Left ventricle myocardium inferior (tissue), 1 donor: ENCODE results near the gene WDR20. TPM values are rescaled to one million over a fixed set of nuclear protein-coding genes. Genes with fewer than 3 reads are reported as not detected.
"Not testable (repeated sequence)": the region's sequence is repeated elsewhere in the genome, so short reads cannot be mapped to it uniquely, and the experiment has no call there.

ENCODE experiments used
- DNase-seq: peaks from one replicate; pipeline ENCODE4 v3.0.0-alpha.2; 2020
- H3K27ac ChIP-seq: fragments of 200-600 bp; replicated peaks from 2 replicates; pipeline ENCODE4 v1.8.0; 2021
- H3K27me3 ChIP-seq: fragments of 200-600 bp; 2 replicates; pipeline ENCODE4 v1.8.0; 2021; ENCODE audit warnings: low read depth
- H3K36me3 ChIP-seq: fragments of 200-600 bp; 2 replicates; pipeline ENCODE4 v1.8.0; 2021
- H3K4me1 ChIP-seq: fragments of 200-600 bp; 2 replicates; pipeline ENCODE4 v1.8.0; 2021
- H3K4me3 ChIP-seq: fragments of 200-600 bp; 2 replicates; pipeline ENCODE4 v1.8.0; 2021; ENCODE audit warnings: mild to moderate bottlenecking, moderate library complexity
- H3K9me3 ChIP-seq: fragments of 200-600 bp; replicated peaks from 2 replicates; pipeline ENCODE4 v1.8.0; 2021
- intact Hi-C: fragments of 100-400 bp; cut with micrococcal nuclease; formaldehyde crosslinking; loops from one replicate; pipeline ENCODE4 v1.11.0; 2022
- total RNA-seq: library from RNA; stranded (reverse); fragmentation: NEBNext Ultra II Directional; extraction: Animal tissue kit (Norgen Biotek cat#: 25700); gene quantifications from one replicate; pipeline ENCODE4 v1.2.1, GENCODE V29; 2021
- TF ChIP-seq, protein P1 (sequence below): fragments of 200-600 bp; IDR thresholded peaks from 2 replicates; pipeline ENCODE4 v1.8.0; 2021; ENCODE audit warnings: antibody characterized with exemption, mild to moderate bottlenecking, borderline replicate concordance
- donor health status: DM: no; HTN: yes; CAD: no; lungs with severe emphysema.

WDR20 gene
- total RNA-seq, 1 donor from 2014 or later = 20.9 TPM

DNA sequence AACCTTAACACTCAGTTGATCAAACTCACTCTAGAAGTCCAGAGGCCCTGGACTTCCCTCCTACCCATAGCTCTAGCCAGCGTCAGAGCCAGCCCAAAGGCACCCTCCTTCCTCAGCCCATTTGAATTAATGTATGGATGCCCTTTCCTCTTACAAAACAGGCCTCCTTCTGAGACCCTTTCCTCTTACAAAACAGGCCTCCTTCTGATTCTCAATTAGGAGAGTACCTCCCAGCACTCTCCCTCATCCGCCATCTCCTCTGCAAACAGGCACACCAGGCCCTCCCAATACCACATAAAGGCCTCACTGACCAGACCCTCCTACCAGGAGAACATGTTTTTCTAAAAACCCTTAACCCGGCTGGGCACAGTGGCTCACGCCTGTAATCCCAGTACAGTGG is 99.5 kb downstream of the WDR20 start:
- TF ChIP-seq, protein P1, sequence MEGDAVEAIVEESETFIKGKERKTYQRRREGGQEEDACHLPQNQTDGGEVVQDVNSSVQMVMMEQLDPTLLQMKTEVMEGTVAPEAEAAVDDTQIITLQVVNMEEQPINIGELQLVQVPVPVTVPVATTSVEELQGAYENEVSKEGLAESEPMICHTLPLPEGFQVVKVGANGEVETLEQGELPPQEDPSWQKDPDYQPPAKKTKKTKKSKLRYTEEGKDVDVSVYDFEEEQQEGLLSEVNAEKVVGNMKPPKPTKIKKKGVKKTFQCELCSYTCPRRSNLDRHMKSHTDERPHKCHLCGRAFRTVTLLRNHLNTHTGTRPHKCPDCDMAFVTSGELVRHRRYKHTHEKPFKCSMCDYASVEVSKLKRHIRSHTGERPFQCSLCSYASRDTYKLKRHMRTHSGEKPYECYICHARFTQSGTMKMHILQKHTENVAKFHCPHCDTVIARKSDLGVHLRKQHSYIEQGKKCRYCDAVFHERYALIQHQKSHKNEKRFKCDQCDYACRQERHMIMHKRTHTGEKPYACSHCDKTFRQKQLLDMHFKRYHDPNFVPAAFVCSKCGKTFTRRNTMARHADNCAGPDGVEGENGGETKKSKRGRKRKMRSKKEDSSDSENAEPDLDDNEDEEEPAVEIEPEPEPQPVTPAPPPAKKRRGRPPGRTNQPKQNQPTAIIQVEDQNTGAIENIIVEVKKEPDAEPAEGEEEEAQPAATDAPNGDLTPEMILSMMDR = no peak
- Histone ChIP-seq H3K4me1 (peaks cover 7% of the 10 kb centered on the region), H3K9me3 (no peaks in the 10 kb centered on the region), H3K4me3 (no peak overlapping the region), H3K27ac (no peak overlapping the region), H3K36me3 (no peaks in the 10 kb centered on the region), H3K27me3 (no peaks in the 10 kb centered on the region)
- DNase-seq = no peak
- intact Hi-C loops = loop anchor here (5.0 kb wide), 1 partner anchor 73 kb away; no protein-coding TSS in a partner anchor

DNA sequence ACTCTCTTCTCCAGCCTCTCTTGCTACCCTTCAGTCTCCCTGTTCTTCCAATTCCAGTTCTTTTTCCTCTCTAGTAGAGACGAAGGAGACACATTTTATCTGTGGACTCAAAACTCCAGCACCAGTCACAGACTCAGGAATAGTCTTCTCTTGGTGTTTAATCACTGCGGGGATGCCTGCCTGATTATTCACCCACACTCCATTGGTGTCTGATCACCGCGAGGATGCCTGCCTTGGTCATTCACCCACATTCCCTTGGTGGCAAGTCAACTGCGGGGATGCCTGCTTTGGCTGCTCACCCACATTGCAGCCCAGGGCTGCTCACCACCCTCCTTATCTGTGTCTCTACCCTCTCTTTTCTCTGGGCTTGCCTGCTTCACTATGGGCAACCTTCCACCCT is 100.8 kb downstream of the WDR20 start:
- H3K27ac ChIP-seq, H3K4me1 ChIP-seq, H3K4me3 ChIP-seq, DNase-seq, H3K36me3 ChIP-seq, H3K9me3 ChIP-seq, H3K27me3 ChIP-seq, intact Hi-C loops: not testable (repeated sequence)

DNA sequence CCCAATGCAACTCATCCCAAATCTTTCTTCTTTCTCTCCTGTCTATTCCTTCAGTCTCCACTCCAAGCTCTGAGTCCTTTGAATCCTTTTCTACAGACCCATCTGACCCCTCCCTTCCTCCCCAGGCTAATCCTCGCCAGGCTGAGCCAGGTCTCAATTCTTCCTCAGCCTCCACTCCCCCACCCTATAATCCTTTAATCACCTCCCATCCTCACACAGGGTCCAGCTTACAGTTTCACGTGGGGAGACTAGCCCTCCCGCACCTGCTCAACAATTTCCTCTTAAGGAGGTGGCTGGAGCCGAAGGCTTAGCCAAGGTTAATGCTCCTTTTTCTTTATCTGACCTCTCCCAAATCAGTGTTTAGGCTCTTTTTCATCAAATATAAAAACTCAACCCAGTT is 101.5 kb downstream of the WDR20 start:
- DNase-seq = no peak
- Histone ChIP-seq H3K4me1 (no peaks in the 10 kb centered on the region), H3K27me3 (no peaks in the 10 kb centered on the region), H3K36me3 (no peaks in the 10 kb centered on the region), H3K27ac (no peak overlapping the region), H3K9me3 (no peaks in the 10 kb centered on the region), H3K4me3 (no peak overlapping the region)
- TF ChIP-seq, protein P1 = no peak
- intact Hi-C loops = no loop called here

DNA sequence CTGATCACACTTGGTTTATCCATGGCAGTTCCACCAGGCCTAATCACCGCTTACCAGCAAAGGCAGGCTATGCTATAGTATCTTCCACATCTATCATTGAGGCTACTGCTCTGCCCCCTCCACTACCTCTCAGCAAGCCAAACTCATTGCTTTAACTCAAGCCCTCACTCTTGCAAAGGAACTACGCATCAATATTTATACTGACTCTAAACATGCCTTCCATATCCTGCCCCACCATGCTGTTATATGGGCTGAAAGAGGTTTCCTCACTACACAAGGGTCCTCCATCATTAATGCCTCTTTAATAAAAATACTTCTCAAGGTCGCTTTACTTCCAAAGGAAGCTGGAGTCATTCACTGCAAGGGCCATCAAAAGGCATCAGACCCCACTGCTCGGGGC is 104.1 kb downstream of the WDR20 start:
- H3K27ac ChIP-seq, intact Hi-C loops, H3K9me3 ChIP-seq, H3K27me3 ChIP-seq, H3K36me3 ChIP-seq, H3K4me1 ChIP-seq, DNase-seq, H3K4me3 ChIP-seq: not testable (repeated sequence)

DNA sequence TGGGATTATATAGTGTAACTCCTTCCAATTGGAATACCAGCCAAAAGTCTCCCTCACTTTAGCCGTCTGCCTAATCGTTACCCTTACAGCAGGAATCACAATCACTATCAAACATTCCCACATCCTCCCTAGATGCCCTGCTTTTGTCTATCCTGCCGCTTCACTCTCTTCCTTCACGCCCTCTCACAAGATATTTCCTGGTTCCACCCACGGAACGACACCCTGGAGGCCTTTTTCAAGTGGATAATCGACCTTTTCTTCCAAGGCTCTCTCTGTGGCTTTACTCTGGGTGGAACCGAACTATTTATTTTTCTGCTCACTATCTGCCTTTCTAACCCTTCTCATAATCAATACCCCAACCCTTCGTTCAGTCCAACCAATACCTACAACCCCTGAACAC is 106.4 kb downstream of the WDR20 start:
- intact Hi-C loops = no loop called here
- DNase-seq = no peak
- Histone ChIP-seq H3K27me3 (no peaks in the 10 kb centered on the region), H3K27ac (no peak overlapping the region), H3K36me3 (peaks cover 6% of the 10 kb centered on the region), H3K4me3 (no peak overlapping the region), H3K9me3 (no peaks in the 10 kb centered on the region), H3K4me1 (no peaks in the 10 kb centered on the region)
- TF ChIP-seq, protein P1 = no peak

DNA sequence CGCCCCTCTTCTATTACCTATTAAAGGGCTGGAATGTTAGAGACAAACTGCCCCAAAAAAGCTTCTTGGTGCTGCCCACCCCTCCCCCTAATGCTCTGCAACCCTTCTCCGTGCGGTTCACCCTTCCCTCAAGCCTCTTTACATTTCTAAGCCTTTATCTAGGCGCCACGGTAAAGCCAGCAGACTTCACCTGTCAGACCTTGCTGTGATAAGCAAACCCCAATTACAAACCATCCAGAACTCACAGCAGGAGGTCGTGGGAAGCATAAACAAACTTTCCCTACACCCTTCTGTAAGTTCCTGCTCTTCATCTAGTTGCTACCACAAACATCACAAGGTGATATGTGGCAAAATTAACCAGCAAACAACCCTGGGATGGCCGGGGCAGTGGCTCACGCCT is 108.4 kb downstream of the WDR20 start:
- no peaks in the 10 kb centered on the region for H3K27me3 ChIP-seq
- peaks cover 6% of the 10 kb centered on the region for H3K36me3 ChIP-seq
- no peaks in the 10 kb centered on the region for H3K9me3 ChIP-seq
- intact Hi-C loops = no loop called here
- H3K27ac ChIP-seq = no peak overlapping the region
- TF ChIP-seq, protein P1 = no peak
- no peak overlapping the region for H3K4me3 ChIP-seq
- no peak for DNase-seq
- peaks cover 3% of the 10 kb centered on the region for H3K4me1 ChIP-seq

DNA sequence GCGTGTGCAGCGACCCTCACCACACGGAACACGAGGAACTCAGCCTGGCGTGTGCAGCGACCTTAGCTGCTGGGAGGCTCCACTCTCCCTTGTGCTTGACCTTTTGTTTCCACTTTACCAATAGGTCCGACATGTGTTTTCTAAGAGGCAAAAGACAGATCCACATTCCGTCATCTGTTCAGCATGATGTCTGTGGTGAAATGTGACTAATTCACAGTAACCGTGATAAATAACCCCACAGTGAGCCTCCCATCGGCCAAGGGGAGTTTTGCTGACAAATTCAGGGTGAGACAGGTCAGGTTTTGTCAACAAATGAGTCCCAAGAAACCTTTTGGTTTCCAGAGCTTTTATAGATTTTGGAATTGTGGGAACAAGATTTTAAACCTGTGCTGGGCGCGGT is 109.3 kb downstream of the WDR20 start:
- Histone ChIP-seq H3K27me3 (no peaks in the 10 kb centered on the region), H3K4me3 (no peak overlapping the region), H3K9me3 (no peaks in the 10 kb centered on the region), H3K27ac (no peak overlapping the region), H3K4me1 (peaks cover 7% of the 10 kb centered on the region), H3K36me3 (peaks cover 6% of the 10 kb centered on the region)
- DNase-seq = no peak
- TF ChIP-seq, protein P1 = no peak
- intact Hi-C loops = no loop called here
